Measurements from ENCODE around the gene SPTLC1.

DNA sequence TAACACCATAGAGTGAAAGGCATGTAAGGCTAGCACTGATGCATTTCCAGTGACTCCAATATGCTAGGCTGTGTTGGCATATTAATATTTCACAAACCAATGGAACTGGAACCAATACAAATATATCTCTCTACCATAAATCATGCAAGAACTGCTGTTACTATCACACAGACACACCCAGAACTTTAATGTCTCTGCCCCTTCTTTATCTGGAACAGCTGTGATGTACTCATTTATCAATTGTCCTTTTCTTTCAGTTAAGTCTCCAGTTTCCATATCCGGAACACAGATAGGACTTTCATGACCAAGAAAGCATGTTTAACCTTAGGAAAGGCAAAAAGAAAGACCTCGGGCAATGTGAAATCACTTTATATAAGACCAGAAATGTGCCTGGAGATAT, 70.3 kb downstream of the SPTLC1 start:
- TF ChIP-seq POLR2A (IDR thresholded peaks at IDR 0.05; ENCODE audit: low read length) (no peak), GATA1 (IDR thresholded peaks at IDR 0.05; ENCODE audit: low read depth, low read length) (no peak)

Measured in erythroblast (primary cell).